Kidney (tissue), 14 donors: ENCODE data around the gene AGAP2. TPM values are rescaled to one million over a fixed set of nuclear protein-coding genes. Genes with fewer than 3 reads are reported as not detected.

Experiments used
- DNase-seq, 5 donors: peaks; one replicate each; pipeline ENCODE4 v3.0.0-alpha.2; 2013 to 2020
- FAIRE-seq: peaks from 2 replicates; lab custom pipeline; 2012; peaks lifted over from hg19 to GRCh38; lab: Jason Lieb, UNC
- H3K27ac ChIP-seq, 2 donors: one replicate each; pipeline ENCODE4 v1.7.0; 2013; ENCODE audit warnings: low read depth in 2 of 2, low read length in 2 of 2, inconsistent platforms in 1 of 2
- H3K27me3 ChIP-seq: one replicate; pipeline ENCODE4 v1.7.1; 2013; ENCODE audit warnings: low read length, inconsistent platforms; ENCODE audit not compliant: control insufficient read depth, insufficient read depth
- H3K36me3 ChIP-seq, 3 donors: one replicate each; pipeline versions ENCODE4 v1.7.0 to v1.7.1; 2013; ENCODE audit warnings: low read length in 3 of 3, control low read depth in 1 of 3, inconsistent platforms in 1 of 3; ENCODE audit not compliant: insufficient read depth in 3 of 3, control insufficient read depth in 2 of 3
- H3K4me1 ChIP-seq, 3 donors: one replicate each; pipeline versions ENCODE4 v1.7.0 to v1.7.1; 2013; ENCODE audit warnings: low read length in 3 of 3, inconsistent platforms in 1 of 3, low read depth in 1 of 3; ENCODE audit not compliant: control insufficient read depth in 2 of 3, insufficient read depth in 2 of 3
- H3K4me3 ChIP-seq, 3 donors: one replicate each; pipeline versions ENCODE4 v1.7.0 to v1.8.1; 2013; ENCODE audit warnings: low read length in 3 of 3, control low read depth in 1 of 3, inconsistent platforms in 1 of 3
- H3K9ac ChIP-seq, 3 donors: one replicate each; pipeline versions ENCODE4 v1.7.0 to v1.7.1; 2013; ENCODE audit warnings: low read length in 3 of 3, control low read depth in 1 of 3, inconsistent platforms in 1 of 3
- H3K9me3 ChIP-seq, 3 donors: one replicate each; pipeline versions ENCODE4 v1.7.0 to v1.7.1; 2013; ENCODE audit warnings: low read length in 3 of 3, control low read depth in 1 of 3, inconsistent platforms in 1 of 3; ENCODE audit not compliant: control insufficient read depth in 2 of 3, insufficient read depth in 1 of 3
- intact Hi-C: fragments of 100-400 bp; cut with DNase I; formaldehyde crosslinking; loops from one replicate; pipeline ENCODE4 v1.11.1; 2022
- polyA plus RNA-seq: library from polyadenylated mRNA; stranded (reverse); fragments of 350-450 nt; fragmentation: Illumina TruSeq; extraction: RNeasy Lipid Tissue Mini Kit (QIAGEN cat#74804); gene quantifications from one replicate; pipeline ENCODE4 v1.2.3, GENCODE V29; 2014; ENCODE audit warnings: low read depth, low replicate concordance; ENCODE audit not compliant: insufficient read depth
- total RNA-seq: library from RNA; stranded (reverse); fragmentation: NEBNext Ultra II Directional; extraction: Animal tissue kit (Norgen Biotek cat#: 25700); gene quantifications from one replicate; pipeline ENCODE4 v1.2.1, GENCODE V29; 2021
- TF ChIP-seq, protein P1 (sequence below): IDR thresholded peaks from 3 replicates; pipeline ENCODE4 v1.5.1; 2012; ENCODE audit warnings: mild to moderate bottlenecking, moderate library complexity, borderline replicate concordance; ENCODE audit not compliant: insufficient read depth; ENCODE audit errors: extremely low read depth
- donor health status: control.
- donor health status: control.
- donor health status: control.
- donor health status: control.
- donor health status: control.
- donor health status: DM: yes; HTN: yes; CAD: no.
- donor health status: Normal renal cell carcinoma (clear cell type).

The AGAP2 gene
- total and polyA plus RNA-seq, 2 donors from 2014 or later: 0.13 to 3.7 TPM

DNA sequence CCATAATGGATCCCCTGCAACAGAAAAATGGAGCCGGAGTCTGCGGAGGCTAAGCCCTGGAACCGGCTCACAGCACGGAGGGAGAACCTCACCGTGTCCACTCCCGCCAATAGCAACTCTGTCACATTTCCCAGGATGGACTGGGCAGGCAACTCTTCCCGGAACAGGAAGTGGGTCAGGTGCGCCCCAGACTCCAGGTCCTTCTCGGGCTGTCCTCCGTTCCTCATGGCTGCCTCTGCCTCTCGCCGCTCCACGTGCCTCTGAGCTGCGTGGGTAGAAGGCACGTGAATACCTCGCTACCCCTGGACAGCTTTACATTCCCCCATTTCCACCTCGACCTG is 26.1 kb upstream of the AGAP2 start:
- Histone ChIP-seq H3K27ac (peak overlapping the region; percentile 10 to 57), H3K27me3 (peaks cover 30% of the 10 kb centered on the region)
- DNase-seq: peak in 2 of 5 donors; percentile 37 to 63

DNA sequence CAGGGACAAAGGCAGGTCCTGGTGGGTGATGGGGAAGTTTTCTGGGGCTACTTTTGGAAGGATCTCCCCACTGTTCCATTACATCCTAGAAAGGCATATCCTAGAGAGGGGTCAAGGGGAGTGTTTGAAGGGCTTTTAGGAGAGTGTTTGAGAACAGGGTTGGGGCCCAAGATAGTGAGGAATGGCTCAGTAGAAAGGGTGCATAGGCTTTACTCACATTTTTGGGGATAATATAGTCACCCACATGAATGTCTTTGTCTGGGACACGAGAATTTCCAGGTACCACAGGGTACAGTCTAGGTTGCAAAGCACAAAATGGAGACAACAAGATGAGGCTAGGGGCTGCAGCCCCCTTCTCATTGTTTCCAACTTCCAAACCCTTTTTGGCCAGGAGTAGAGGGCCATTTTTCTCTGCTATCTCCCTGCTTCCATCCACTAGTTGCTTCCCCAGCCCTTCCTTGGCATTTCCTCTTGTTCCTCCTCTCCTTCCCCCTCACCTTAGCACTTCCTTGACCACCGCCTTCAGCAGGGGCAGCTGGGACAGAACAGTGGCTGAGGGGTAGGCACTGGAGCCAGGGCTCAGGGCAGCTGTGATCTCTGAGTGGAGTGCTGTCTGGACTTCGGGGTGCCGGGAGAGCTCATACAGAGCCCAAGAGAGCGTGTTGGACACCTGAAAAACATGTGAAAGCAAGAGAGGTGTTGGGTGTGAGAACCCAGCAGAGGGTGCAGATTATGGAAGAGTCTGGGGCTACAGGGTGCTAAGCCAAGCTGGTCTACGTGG is 25.5 kb upstream of the AGAP2 start:
- no peak for FAIRE-seq
- Histone ChIP-seq H3K27me3 (peaks cover 30% of the 10 kb centered on the region), H3K9ac (no peak overlapping the region), H3K9me3 (no peaks in the 10 kb centered on the region), H3K36me3 (peaks cover 0 to 5% (median 0%) of the 10 kb centered on the region in 3 donors), H3K4me3 (peak overlapping the region in 1 of 3 donors; percentile 55), H3K27ac (no peak overlapping the region), H3K4me1 (peaks cover 0 to 26% (median 17%) of the 10 kb centered on the region in 3 donors)
- TF ChIP-seq, protein P1, sequence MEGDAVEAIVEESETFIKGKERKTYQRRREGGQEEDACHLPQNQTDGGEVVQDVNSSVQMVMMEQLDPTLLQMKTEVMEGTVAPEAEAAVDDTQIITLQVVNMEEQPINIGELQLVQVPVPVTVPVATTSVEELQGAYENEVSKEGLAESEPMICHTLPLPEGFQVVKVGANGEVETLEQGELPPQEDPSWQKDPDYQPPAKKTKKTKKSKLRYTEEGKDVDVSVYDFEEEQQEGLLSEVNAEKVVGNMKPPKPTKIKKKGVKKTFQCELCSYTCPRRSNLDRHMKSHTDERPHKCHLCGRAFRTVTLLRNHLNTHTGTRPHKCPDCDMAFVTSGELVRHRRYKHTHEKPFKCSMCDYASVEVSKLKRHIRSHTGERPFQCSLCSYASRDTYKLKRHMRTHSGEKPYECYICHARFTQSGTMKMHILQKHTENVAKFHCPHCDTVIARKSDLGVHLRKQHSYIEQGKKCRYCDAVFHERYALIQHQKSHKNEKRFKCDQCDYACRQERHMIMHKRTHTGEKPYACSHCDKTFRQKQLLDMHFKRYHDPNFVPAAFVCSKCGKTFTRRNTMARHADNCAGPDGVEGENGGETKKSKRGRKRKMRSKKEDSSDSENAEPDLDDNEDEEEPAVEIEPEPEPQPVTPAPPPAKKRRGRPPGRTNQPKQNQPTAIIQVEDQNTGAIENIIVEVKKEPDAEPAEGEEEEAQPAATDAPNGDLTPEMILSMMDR: no peak
- intact Hi-C loops: no loop called here
- DNase-seq: peak in 1 of 5 donors; percentile 29

More for the DNA sequence above, 26.1 kb upstream of the AGAP2 start:
- intact Hi-C loops: no loop called here
- no peak for FAIRE-seq
- Histone ChIP-seq H3K4me1 (peaks cover 0 to 27% (median 17%) of the 10 kb centered on the region in 3 donors), H3K36me3 (peaks cover 0 to 5% (median 0%) of the 10 kb centered on the region in 3 donors), H3K9me3 (no peaks in the 10 kb centered on the region), H3K4me3 (peak overlapping the region in 2 of 3 donors; percentile 55 to 59), H3K9ac (no peak overlapping the region)
- TF ChIP-seq, protein P1: no peak

DNA sequence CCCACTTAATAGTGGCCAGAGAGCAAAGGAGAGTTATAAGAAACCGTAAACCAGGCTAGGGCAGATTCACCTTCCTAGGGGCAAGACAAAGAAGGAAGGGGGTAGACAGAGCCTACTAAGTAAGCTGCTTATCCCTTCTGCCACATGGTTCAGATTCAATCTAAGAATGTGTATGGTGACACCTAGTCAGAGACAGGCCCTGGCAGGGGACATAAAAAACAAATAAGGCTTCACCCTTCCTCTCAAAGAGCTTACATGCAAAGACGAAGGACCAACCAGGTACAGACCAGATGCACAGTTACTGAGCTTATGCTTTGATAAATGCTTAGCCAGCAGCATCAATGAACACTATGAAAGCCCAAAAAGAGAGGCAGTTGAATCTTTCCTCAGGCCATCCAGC is 23.9 kb upstream of the AGAP2 start:
- Histone ChIP-seq H3K9me3 (no peaks in the 10 kb centered on the region), H3K4me1 (peaks cover 0 to 23% (median 17%) of the 10 kb centered on the region in 3 donors), H3K9ac (no peak overlapping the region), H3K27ac (no peak overlapping the region), H3K27me3 (peaks cover 30% of the 10 kb centered on the region), H3K4me3 (no peak overlapping the region), H3K36me3 (peaks cover 4 to 5% (median 4%) of the 10 kb centered on the region in 3 donors)
- TF ChIP-seq, protein P1: no peak
- FAIRE-seq (no peak), DNase-seq (no peak)
- intact Hi-C loops: no loop called here
